Vagina (tissue), 2 donors: ENCODE results near the gene ATP11C. TPM values are rescaled to one million over a fixed set of nuclear protein-coding genes. Genes with fewer than 3 reads are reported as not detected.
A peak's percentile ranks its signal among the peaks of the same experiment; 100 is the strongest.

Source experiments
- DNase-seq, 2 donors: peaks; one replicate each; pipeline ENCODE4 v3.0.0-alpha.2; 2017; ENCODE audit errors: extremely low spot score in 2 of 2
- H3K27ac ChIP-seq: fragments of 200-600 bp; sonication (generic); one replicate; pipeline ENCODE4 v1.5.1; 2019
- H3K27me3 ChIP-seq: fragments of 200-600 bp; sonication (generic); one replicate; pipeline ENCODE4 v1.5.1; 2019
- H3K36me3 ChIP-seq, 2 donors: fragments of 200-600 bp; sonication (generic); one replicate each; pipeline ENCODE4 v1.5.1; 2017 to 2019
- H3K4me1 ChIP-seq: fragments of 200-600 bp; sonication (generic); one replicate; pipeline ENCODE4 v1.5.1; 2019
- H3K4me3 ChIP-seq, 2 donors: fragments of 200-600 bp; sonication (generic); 1 replicate in 1 of 2; 2 replicates in 1 of 2; pipeline ENCODE4 v1.5.1; 2016 to 2019
- H3K9me3 ChIP-seq: fragments of 200-600 bp; sonication (generic); one replicate; pipeline ENCODE4 v1.5.1; 2019
- POLR2A ChIP-seq, 2 donors: fragments of 450-650 bp; IDR thresholded peaks; one replicate each; pipeline ENCODE4 v1.6.1; 2017; ENCODE audit warnings: antibody characterized with exemption in 2 of 2, mild to moderate bottlenecking in 2 of 2, moderate library complexity in 2 of 2
- POLR2AphosphoS5 ChIP-seq, 2 donors: sonication (generic); formaldehyde crosslinking; IDR thresholded peaks; one replicate each; pipeline ENCODE4 v1.9.0; 2017; ENCODE audit warnings: antibody characterized with exemption in 2 of 2, mild to moderate bottlenecking in 2 of 2, low read depth in 1 of 2; ENCODE audit not compliant: insufficient read depth in 1 of 2
- intact Hi-C: fragments of 100-400 bp; cut with DNase I; formaldehyde crosslinking; loops from one replicate; pipeline ENCODE4 v1.15.1; 2023
- total RNA-seq: library from RNA; depleted of rRNA; stranded (reverse); fragments of >200 nt; gene quantifications from one replicate; pipeline ENCODE4 v1.2.3, GENCODE V29; 2016
- TF ChIP-seq, protein P1 (sequence below), 3 experiments: fragments of 450-650 bp in 2 of 3; fragments of 200-600 bp in 1 of 3; sonication (generic) in 1 of 3; IDR thresholded peaks; one replicate each; pipeline ENCODE4 v1.5.1; 2017 to 2019; ENCODE audit warnings: antibody characterized with exemption in 3 of 3, mild to moderate bottlenecking in 2 of 3, moderate library complexity in 2 of 3

ATP11C gene
- total RNA-seq, 1 donor from 2014 or later, result 24.1 TPM

DNA sequence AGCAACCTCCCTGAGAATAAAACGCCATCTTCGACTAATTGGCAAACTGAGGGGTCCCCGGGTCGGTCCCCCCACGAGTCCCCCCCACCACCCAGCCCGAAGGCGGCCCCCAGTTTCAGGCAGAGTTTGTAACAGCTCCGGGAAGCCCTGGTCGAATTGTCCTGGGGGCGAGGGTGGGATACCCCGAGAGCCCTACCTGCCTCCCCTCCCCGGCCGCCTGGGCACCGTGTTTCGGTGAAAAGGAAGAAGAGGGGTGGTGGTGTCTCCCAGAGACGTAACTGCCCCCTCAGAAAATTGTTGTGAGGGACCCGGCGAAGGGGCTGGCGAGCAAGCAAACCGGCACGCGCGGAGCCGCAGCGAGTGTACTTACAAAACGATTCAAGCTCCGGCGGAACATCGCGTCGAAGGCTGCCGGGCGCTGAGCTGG, 1.2 kb downstream of the ATP11C start:
- peaks cover 4% of the 10 kb centered on the region for H3K4me1 ChIP-seq
- H3K36me3 ChIP-seq, result no peaks in the 10 kb centered on the region
- H3K27me3 ChIP-seq, result no peaks in the 10 kb centered on the region
- intact Hi-C loops, result loop anchor here (5.0 kb wide), 1 partner anchor 1524 kb away; no protein-coding TSS in a partner anchor
- peak overlapping the region; percentile 69 to 77 for H3K4me3 ChIP-seq
- TF ChIP-seq, protein P1, sequence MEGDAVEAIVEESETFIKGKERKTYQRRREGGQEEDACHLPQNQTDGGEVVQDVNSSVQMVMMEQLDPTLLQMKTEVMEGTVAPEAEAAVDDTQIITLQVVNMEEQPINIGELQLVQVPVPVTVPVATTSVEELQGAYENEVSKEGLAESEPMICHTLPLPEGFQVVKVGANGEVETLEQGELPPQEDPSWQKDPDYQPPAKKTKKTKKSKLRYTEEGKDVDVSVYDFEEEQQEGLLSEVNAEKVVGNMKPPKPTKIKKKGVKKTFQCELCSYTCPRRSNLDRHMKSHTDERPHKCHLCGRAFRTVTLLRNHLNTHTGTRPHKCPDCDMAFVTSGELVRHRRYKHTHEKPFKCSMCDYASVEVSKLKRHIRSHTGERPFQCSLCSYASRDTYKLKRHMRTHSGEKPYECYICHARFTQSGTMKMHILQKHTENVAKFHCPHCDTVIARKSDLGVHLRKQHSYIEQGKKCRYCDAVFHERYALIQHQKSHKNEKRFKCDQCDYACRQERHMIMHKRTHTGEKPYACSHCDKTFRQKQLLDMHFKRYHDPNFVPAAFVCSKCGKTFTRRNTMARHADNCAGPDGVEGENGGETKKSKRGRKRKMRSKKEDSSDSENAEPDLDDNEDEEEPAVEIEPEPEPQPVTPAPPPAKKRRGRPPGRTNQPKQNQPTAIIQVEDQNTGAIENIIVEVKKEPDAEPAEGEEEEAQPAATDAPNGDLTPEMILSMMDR (IDR thresholded peaks at IDR 0.05), result no peak
- TF ChIP-seq POLR2AphosphoS5 (IDR thresholded peaks at IDR 0.05; ENCODE audit: insufficient read depth in 1 of 2, low read depth in 1 of 2) (no peak), POLR2A (IDR thresholded peaks at IDR 0.05) (no peak)
- no peak for DNase-seq
- H3K27ac ChIP-seq, result peak overlapping the region; percentile 94
- H3K9me3 ChIP-seq, result no peaks in the 10 kb centered on the region

DNA sequence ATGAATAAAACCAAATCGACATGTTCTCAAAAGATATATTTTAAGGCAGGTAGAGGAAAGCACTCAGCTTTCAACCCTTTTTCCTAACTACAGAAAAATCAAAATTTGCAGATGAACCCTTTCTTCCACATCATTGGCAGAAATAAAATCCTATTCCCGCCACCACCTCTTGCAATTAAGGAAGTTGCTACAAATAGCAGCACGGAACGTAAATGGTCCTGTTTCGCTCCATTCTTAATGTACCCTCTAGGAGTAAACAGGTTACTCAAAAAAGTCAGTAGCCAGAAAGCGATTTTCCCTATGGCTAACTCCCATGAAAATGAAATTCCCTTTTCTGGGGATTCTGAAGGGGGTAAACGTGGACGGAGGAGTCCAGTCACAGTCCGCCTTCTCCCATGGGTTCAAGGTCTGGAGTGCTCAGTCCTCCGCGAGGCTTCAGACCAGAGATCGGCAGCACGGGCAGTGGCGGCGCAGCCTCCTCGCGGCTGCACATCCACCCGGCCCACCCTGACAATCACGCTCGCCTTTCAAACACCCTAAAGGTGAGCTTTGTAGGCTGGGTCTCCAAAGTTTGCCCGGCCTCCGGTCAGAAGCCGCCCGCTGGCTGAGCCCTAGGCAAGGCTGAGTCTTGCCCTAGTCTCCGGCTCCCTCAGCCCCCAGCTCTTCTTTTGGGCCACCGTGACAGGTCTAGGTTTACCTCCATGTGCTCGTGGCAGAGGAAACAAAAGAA, 1.8 kb downstream of the ATP11C start:
- peaks cover 4% of the 10 kb centered on the region for H3K4me1 ChIP-seq
- no peaks in the 10 kb centered on the region for H3K27me3 ChIP-seq
- peak overlapping the region; percentile 94 for H3K27ac ChIP-seq
- peak overlapping the region; percentile 69 to 77 for H3K4me3 ChIP-seq
- DNase-seq, result no peak
- TF ChIP-seq POLR2A (IDR thresholded peaks at IDR 0.05) (no peak), POLR2AphosphoS5 (IDR thresholded peaks at IDR 0.05; ENCODE audit: insufficient read depth in 1 of 2, low read depth in 1 of 2) (no peak)
- TF ChIP-seq, protein P1 (IDR thresholded peaks at IDR 0.05), result no peak
- H3K9me3 ChIP-seq, result no peaks in the 10 kb centered on the region
- intact Hi-C loops, result loop anchor here (5.0 kb wide), 1 partner anchor 1524 kb away; no protein-coding TSS in a partner anchor
- H3K36me3 ChIP-seq, result no peaks in the 10 kb centered on the region

DNA sequence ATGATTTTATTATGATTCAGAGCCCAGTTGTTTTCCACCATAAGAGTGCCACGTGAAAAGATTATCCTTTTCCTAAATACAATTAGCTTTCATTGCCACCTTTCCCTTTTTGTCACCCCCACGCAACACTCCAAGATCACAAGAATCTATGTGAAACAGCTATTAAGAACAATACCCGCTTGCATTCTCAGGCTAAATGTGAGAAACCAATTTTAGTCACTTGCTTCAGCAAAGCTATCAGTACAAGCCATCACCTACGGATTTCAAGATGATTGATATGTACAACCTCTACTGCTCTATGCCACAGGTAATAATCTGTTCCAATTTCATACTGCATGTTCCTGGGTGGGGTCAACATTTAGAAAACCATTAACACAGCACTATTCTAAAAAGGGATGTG, 2.5 kb downstream of the ATP11C start:
- H3K36me3 ChIP-seq, result no peaks in the 10 kb centered on the region
- H3K4me1 ChIP-seq, result peaks cover 4% of the 10 kb centered on the region
- H3K27me3 ChIP-seq, result no peaks in the 10 kb centered on the region
- DNase-seq, result no peak
- intact Hi-C loops, result loop anchor here (5.0 kb wide), 1 partner anchor 1523 kb away; no protein-coding TSS in a partner anchor
- no peak for TF ChIP-seq POLR2A (IDR thresholded peaks at IDR 0.05)
- TF ChIP-seq POLR2AphosphoS5 (IDR thresholded peaks at IDR 0.05; ENCODE audit: insufficient read depth in 1 of 2, low read depth in 1 of 2), result no peak
- TF ChIP-seq, protein P1 (IDR thresholded peaks at IDR 0.05), result no peak
- no peaks in the 10 kb centered on the region for H3K9me3 ChIP-seq
- no peak overlapping the region for H3K27ac ChIP-seq
- peak overlapping the region; percentile 69 to 77 for H3K4me3 ChIP-seq

DNA sequence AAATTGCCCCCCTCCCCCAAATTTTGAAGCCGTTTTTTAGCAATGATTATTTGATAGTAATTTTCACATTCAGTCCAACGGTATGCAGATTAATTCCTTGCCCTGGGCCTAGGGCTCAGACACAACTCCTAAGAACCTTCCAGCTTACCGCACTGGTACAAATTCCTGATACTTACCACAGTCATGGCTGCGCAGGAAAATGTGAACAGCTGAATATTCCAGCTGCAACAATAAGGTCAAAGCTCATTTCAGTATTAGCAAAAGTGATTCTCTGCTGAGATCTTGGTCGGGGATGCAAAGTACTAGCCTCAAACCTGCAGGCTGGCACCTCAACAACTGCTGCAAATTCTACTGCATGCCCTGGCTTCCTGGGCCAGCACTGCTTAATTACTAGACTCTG, 3.0 kb downstream of the ATP11C start:
- DNase-seq, result no peak
- Histone ChIP-seq H3K36me3 (no peaks in the 10 kb centered on the region), H3K27me3 (no peaks in the 10 kb centered on the region), H3K9me3 (no peaks in the 10 kb centered on the region), H3K4me3 (no peak overlapping the region), H3K27ac (no peak overlapping the region), H3K4me1 (peaks cover 4% of the 10 kb centered on the region)
- intact Hi-C loops, result loop anchor here (5.0 kb wide), 1 partner anchor 1523 kb away; no protein-coding TSS in a partner anchor
- TF ChIP-seq, protein P1 (IDR thresholded peaks at IDR 0.05), result no peak
- no peak for TF ChIP-seq POLR2AphosphoS5 (IDR thresholded peaks at IDR 0.05; ENCODE audit: insufficient read depth in 1 of 2, low read depth in 1 of 2)
- no peak for TF ChIP-seq POLR2A (IDR thresholded peaks at IDR 0.05)

DNA sequence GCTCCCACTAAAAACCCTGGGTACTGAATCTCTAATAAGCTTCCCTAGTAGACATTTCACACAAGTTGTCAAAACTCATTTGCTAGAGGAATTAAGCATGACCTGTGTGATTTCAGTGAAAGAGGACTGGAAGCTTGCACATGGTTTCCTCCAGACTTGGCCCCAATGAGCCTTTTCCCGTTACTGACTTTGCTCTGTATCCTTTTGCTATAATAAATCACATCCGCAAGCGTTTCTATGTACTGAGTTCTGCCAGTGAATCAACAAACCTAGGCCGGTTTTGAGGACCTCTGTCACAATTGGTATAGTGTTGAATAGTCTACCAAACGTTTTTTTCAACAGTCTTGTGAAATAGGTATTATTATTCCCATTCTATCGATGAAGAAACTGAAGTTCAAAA, 8.2 kb downstream of the ATP11C start:
- Histone ChIP-seq H3K4me3 (no peak overlapping the region), H3K9me3 (no peaks in the 10 kb centered on the region), H3K27ac (no peak overlapping the region), H3K27me3 (no peaks in the 10 kb centered on the region), H3K4me1 (no peaks in the 10 kb centered on the region), H3K36me3 (no peaks in the 10 kb centered on the region)
- no peak for DNase-seq
- TF ChIP-seq, protein P1 (IDR thresholded peaks at IDR 0.05), result no peak
- TF ChIP-seq POLR2A (IDR thresholded peaks at IDR 0.05) (no peak), POLR2AphosphoS5 (IDR thresholded peaks at IDR 0.05; ENCODE audit: insufficient read depth in 1 of 2, low read depth in 1 of 2) (no peak)
- intact Hi-C loops, result no loop called here
